DND-41 (cell line): ENCODE data around the gene WRAP73.

Experiments
- ATAC-seq: fragments of 200-7000 bp; cut with Tn5 transposase; 3 replicates; pipeline ENCODE4 v1.9.1; 2021; ENCODE audit warnings: low read depth; ENCODE audit not compliant: insufficient read depth
- DNase-seq: peaks from one replicate; pipeline ENCODE4 v3.0.0-alpha.2; 2020
- H2AFZ ChIP-seq: 2 replicates; pipeline ENCODE4 v1.6.0; 2012; ENCODE audit warnings: low read depth, low read length
- H3K27ac ChIP-seq: 2 replicates; pipeline ENCODE4 v1.5.1; 2012; ENCODE audit warnings: low read length, inconsistent platforms
- H3K27me3 ChIP-seq: fragments of 200-600 bp; sonication (generic); 2 replicates; pipeline ENCODE4 v1.6.0; 2012; ENCODE audit warnings: low read length, mild to moderate bottlenecking, inconsistent platforms; ENCODE audit not compliant: insufficient read depth, poor library complexity
- H3K36me3 ChIP-seq: 2 replicates; pipeline ENCODE4 v1.5.1; 2012; ENCODE audit warnings: low read length, inconsistent platforms; ENCODE audit not compliant: insufficient read depth
- H3K4me1 ChIP-seq: 2 replicates; pipeline ENCODE4 v1.5.1; 2012; ENCODE audit warnings: mild to moderate bottlenecking, low read length; ENCODE audit not compliant: insufficient read depth
- H3K4me2 ChIP-seq: 2 replicates; pipeline ENCODE4 v1.6.0; 2012; ENCODE audit warnings: mild to moderate bottlenecking, moderate library complexity, low read length, inconsistent platforms; ENCODE audit not compliant: insufficient read depth
- H3K4me3 ChIP-seq, 2 experiments: fragments of 200-600 bp in 1 of 2; shearing (Covaris generic) in 1 of 2; 2 replicates each; pipeline ENCODE4 v1.5.1; 2012 to 2016; ENCODE audit warnings: inconsistent platforms in 2 of 2, low read length in 2 of 2, mild to moderate bottlenecking in 2 of 2, low read depth in 1 of 2, moderate library complexity in 1 of 2
- H3K79me2 ChIP-seq: 2 replicates; pipeline ENCODE4 v1.6.0; 2012; ENCODE audit warnings: low read length, inconsistent platforms; ENCODE audit not compliant: insufficient read depth
- H3K9ac ChIP-seq: 2 replicates; pipeline ENCODE4 v1.6.0; 2012; ENCODE audit warnings: low read depth, mild to moderate bottlenecking, inconsistent platforms, low read length, moderate library complexity
- H3K9me3 ChIP-seq: 2 replicates; pipeline ENCODE4 v1.5.1; 2012; ENCODE audit warnings: low read length, moderate library complexity, mild to moderate bottlenecking, inconsistent platforms; ENCODE audit not compliant: insufficient read depth, severe bottlenecking
- H4K20me1 ChIP-seq: 2 replicates; pipeline ENCODE4 v1.6.0; 2012; ENCODE audit warnings: low read length; ENCODE audit not compliant: insufficient read depth
- EZH2 ChIP-seq: IDR thresholded peaks from 3 replicates; pipeline ENCODE4 v1.6.1; 2012; ENCODE audit warnings: borderline replicate concordance, low read depth, mild to moderate bottlenecking, moderate library complexity, low read length, inconsistent platforms; ENCODE audit not compliant: severe bottlenecking
- TF ChIP-seq, protein P1 (sequence below): IDR thresholded peaks from 2 replicates; pipeline ENCODE4 v1.5.1; 2012; ENCODE audit warnings: borderline replicate concordance, low read length, moderate library complexity, mild to moderate bottlenecking; ENCODE audit not compliant: poor library complexity, severe bottlenecking; ENCODE audit errors: extremely low read depth

Gene WRAP73

DNA sequence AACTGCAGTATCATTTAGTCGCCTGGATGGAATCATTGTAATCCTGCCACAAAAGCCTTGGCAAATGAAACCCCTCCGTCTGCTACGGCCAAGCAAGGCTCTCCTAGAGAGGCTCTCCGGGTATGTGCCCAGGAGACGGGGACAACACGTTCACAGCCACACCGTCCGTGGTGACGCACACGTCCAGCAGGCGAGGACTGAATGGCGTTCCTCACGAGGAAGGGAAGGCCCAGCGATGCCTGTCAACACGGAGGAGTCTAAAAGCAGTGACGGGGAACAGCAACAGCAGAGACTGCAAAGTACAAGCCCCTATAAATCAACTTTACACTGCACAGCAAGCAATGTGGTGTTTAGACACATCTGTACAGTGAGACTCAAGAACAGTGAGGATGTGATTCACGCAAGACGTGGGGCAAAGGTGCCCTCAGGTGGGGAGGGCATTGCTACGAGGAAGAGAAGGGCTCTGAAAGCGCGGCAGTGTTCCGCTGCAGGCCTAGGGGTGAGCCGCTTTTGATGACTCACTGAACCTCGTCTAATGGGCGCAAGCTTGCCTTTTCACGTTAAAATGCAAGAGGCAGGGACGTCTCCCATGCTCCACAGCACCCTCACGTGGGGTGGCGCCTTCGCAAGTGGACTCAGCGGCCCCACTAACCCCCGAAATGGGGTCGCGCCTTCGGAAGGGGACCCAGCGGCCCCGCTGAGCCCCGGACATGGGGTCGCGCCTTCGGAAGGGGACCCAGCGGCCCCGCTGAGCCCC, 6.8 kb downstream of the WRAP73 start:
- Histone ChIP-seq H3K27ac (no peak overlapping the region), H3K9ac (no peak overlapping the region), H2AFZ (no peak overlapping the region), H3K36me3 (peaks cover 81% of the 10 kb centered on the region), H3K79me2 (peaks cover 48% of the 10 kb centered on the region), H3K4me3 (no peak overlapping the region), H3K4me2 (no peak overlapping the region), H3K27me3 (no peaks in the 10 kb centered on the region), H3K4me1 (peaks cover 3% of the 10 kb centered on the region), H4K20me1 (peaks cover 20% of the 10 kb centered on the region; the same call in 1 of the 2 replicates), H3K9me3 (no peaks in the 10 kb centered on the region)
- DNase-seq, result no peak
- TF ChIP-seq, protein P1, sequence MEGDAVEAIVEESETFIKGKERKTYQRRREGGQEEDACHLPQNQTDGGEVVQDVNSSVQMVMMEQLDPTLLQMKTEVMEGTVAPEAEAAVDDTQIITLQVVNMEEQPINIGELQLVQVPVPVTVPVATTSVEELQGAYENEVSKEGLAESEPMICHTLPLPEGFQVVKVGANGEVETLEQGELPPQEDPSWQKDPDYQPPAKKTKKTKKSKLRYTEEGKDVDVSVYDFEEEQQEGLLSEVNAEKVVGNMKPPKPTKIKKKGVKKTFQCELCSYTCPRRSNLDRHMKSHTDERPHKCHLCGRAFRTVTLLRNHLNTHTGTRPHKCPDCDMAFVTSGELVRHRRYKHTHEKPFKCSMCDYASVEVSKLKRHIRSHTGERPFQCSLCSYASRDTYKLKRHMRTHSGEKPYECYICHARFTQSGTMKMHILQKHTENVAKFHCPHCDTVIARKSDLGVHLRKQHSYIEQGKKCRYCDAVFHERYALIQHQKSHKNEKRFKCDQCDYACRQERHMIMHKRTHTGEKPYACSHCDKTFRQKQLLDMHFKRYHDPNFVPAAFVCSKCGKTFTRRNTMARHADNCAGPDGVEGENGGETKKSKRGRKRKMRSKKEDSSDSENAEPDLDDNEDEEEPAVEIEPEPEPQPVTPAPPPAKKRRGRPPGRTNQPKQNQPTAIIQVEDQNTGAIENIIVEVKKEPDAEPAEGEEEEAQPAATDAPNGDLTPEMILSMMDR, result no peak
- no peak for ATAC-seq

DNA sequence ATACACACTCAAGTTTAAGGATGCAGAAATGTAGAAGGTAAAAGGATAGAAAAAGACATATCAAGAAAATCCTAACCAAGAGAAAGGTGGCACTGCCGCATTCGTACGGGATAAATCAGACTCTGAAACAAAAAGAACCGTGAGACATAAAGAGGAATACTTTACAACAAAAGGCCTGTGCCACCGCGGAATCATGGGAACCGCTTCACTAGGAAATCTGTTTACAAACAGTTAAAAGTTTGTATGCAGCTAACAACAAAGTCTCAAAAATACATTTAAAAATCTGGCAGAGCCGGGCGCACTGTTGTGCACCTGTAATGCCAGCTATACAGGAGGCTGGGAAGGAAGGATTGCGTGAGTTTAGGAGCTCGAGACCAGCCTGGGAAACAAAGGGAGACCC, 8.1 kb downstream of the WRAP73 start:
- TF ChIP-seq EZH2, result no peak
- TF ChIP-seq, protein P1, result no peak

DNA sequence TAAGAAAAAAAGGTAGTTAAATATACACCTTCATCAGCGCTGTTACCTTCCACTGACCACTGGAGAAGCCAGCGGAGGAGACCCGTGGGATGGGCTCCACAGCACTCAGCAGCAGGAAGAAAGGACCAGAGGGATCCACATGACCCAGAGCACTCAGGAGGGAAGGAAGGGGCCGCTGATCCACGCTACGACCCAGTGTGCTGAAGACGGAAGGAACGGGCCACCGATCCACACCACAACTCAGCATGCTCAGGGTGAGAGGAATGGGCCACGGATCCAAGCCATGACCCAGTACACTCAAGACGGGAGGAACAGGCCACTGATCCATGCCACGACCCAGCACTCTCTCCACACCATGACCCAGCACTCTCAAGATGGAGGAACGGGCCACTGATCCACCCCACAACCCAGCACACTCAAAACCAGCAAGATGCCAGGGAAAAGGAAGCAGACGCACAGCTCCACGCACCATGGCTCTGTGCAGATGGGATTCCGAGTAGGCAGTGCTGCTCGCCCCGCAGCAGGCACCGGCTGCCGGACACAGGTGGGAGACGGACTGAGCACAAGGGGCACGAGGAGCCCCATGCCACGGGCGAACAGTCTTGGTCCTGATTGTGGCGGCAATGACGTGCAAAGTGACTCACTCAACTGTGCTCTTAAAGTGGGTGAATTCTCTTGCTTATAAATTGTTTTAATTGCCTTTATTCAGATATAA, 8.7 kb downstream of the WRAP73 start:
- no peak overlapping the region for H2AFZ ChIP-seq
- H3K36me3 ChIP-seq, result peaks cover 81% of the 10 kb centered on the region
- peaks cover 30% of the 10 kb centered on the region for H3K79me2 ChIP-seq
- H4K20me1 ChIP-seq, result peaks cover 20% of the 10 kb centered on the region; the same call in 1 of the 2 replicates
- H3K9me3 ChIP-seq, result no peaks in the 10 kb centered on the region
- no peak overlapping the region for H3K27ac ChIP-seq
- no peaks in the 10 kb centered on the region for H3K27me3 ChIP-seq
- H3K4me1 ChIP-seq, result no peaks in the 10 kb centered on the region
- no peak for TF ChIP-seq EZH2
- TF ChIP-seq, protein P1, result no peak
- no peak overlapping the region for H3K9ac ChIP-seq
- H3K4me2 ChIP-seq, result no peak overlapping the region
- ATAC-seq (no peak), DNase-seq (no peak)
- no peak overlapping the region for H3K4me3 ChIP-seq

More for the DNA sequence above, 8.1 kb downstream of the WRAP73 start:
- H3K79me2 ChIP-seq, result peaks cover 35% of the 10 kb centered on the region
- no peak overlapping the region for H3K4me2 ChIP-seq
- no peaks in the 10 kb centered on the region for H3K9me3 ChIP-seq
- DNase-seq (no peak), ATAC-seq (no peak)
- H3K4me1 ChIP-seq, result no peaks in the 10 kb centered on the region
- no peak overlapping the region for H3K9ac ChIP-seq
- no peak overlapping the region for H3K4me3 ChIP-seq
- peaks cover 81% of the 10 kb centered on the region for H3K36me3 ChIP-seq
- H3K27ac ChIP-seq, result no peak overlapping the region
- peaks cover 20% of the 10 kb centered on the region; the same call in 1 of the 2 replicates for H4K20me1 ChIP-seq
- H2AFZ ChIP-seq, result no peak overlapping the region
- H3K27me3 ChIP-seq, result no peaks in the 10 kb centered on the region
